Measurements from ENCODE around the gene CNPY4.
"Not testable (repeated sequence)": the region's sequence is repeated elsewhere in the genome, so short reads cannot be mapped to it uniquely, and the experiment has no call there.

CNPY4 gene

GRCh38 chr7:100124301-100125230 is 5.1 kb downstream of the CNPY4 start:
- in situ Hi-C loops (cut with HindIII; ENCODE audit: low sequenced_read_pairs), result no loop called here
- no peak overlapping the region for H3K4me3 ChIP-seq (ENCODE audit: low read depth, low read length)
- TF ChIP-seq CTCF (IDR thresholded peaks at IDR 0.05; ENCODE audit: low read depth, low read length), result no peak
- DNase-seq (ENCODE audit: low read depth, low spot score), result no peak

- TF ChIP-seq CTCF (IDR thresholded peaks at IDR 0.05; ENCODE audit: low read depth, low read length), result no peak
- in situ Hi-C loops (cut with HindIII; ENCODE audit: low sequenced_read_pairs), result no loop called here
- DNase-seq (ENCODE audit: low read depth, low spot score), result no peak
- H3K4me3 ChIP-seq (ENCODE audit: low read depth, low read length), result peak overlapping the region; percentile 81
Observed at GRCh38 chr7:100126239-100126930, 7.0 kb downstream of the CNPY4 start.

- no peak for TF ChIP-seq CTCF (IDR thresholded peaks at IDR 0.05; ENCODE audit: low read depth, low read length)
- DNase-seq (ENCODE audit: low read depth, low spot score), result peak; percentile 93
- in situ Hi-C loops (cut with HindIII; ENCODE audit: low sequenced_read_pairs), result no loop called here
- H3K4me3 ChIP-seq (ENCODE audit: low read depth, low read length), result peak within 1 kb of the TSS; percentile 81
Observed at GRCh38 chr7:100126931-100127865, 7.8 kb downstream of the CNPY4 start, which contains the start of gene MBLAC1. Gene MBLAC1 (plus strand): TSS chr7:100126967. CDS start chr7:100127396, 429 bp downstream.

DNA sequence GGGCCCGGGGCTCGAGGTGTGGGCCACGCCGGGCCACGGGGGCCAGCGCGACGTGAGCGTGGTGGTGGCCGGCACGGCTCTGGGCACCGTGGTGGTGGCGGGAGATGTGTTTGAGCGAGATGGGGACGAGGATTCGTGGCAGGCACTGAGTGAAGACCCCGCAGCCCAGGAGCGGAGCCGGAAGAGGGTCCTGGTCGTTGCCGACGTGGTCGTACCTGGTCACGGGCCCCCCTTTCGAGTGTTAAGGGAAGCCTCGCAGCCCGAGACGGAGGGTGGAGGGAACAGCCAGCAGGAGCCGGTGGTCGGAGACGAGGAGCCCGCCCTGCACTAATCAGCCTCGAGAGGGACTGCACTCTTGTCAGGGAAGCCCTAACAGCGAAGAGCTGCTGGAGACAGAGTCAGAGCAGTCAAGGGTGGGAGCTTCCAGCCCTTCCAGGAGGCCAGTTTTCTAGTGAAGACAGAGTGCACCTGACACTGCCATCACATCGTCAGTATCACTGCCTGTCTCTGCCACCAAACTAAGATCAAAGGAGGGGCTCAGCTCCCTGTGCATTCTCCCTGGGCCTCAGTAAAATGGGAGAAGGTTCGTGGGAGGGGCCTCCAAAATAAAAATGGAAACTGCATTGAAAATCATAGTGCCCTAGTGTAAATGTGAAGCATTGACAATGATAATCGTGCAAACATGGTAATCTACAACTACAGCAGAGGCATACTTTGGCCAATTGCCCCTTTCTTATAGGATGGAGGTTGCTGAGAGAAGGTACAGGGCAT is 8.6 kb downstream of the CNPY4 start:
- DNase-seq (ENCODE audit: low read depth, low spot score), result no peak

DNA sequence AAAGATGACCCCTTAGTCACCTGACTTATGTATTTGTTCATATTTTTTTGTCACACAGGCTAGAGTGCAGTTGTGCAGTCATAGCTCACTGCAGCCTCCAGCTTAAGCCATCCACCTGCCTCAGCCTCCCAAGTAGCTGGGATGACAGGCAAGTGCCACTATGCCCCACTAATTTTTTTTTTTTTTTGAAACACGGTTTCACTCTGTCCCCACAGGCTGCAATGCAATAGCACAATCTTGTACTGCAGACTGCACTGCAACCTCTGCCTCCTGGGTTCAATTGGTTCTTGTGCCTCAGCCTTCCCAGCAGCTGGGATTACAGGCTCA is 9.2 kb downstream of the CNPY4 start:
- TF ChIP-seq CTCF (IDR thresholded peaks at IDR 0.05; ENCODE audit: low read depth, low read length), result no peak
- no peak overlapping the region for H3K4me3 ChIP-seq (ENCODE audit: low read depth, low read length)
- in situ Hi-C loops (cut with HindIII; ENCODE audit: low sequenced_read_pairs), result no loop called here
- no peak for DNase-seq (ENCODE audit: low read depth, low spot score)

More for the DNA sequence above, 8.6 kb downstream of the CNPY4 start:
- in situ Hi-C loops (cut with HindIII; ENCODE audit: low sequenced_read_pairs), result no loop called here
- no peak for TF ChIP-seq CTCF (IDR thresholded peaks at IDR 0.05; ENCODE audit: low read depth, low read length)
- H3K4me3 ChIP-seq (ENCODE audit: low read depth, low read length), result peak overlapping the region; percentile 81

- in situ Hi-C loops (cut with HindIII; ENCODE audit: low sequenced_read_pairs); DNase-seq (ENCODE audit: low read depth, low spot score); H3K4me3 ChIP-seq (ENCODE audit: low read depth, low read length): not testable (repeated sequence)
Observed at GRCh38 chr7:100130220-100130607, 10.8 kb downstream of the CNPY4 start.

Data from astrocyte of the spinal cord (primary cell).